Fibroblast of the aortic adventitia (primary cell): ENCODE results near the gene MICU1. TPM values are rescaled to one million over a fixed set of nuclear protein-coding genes. Genes with fewer than 3 reads are reported as not detected.
A peak's percentile ranks its signal among the peaks of the same experiment; 100 is the strongest.
"Not testable (repeated sequence)": the region's sequence is repeated elsewhere in the genome, so short reads cannot be mapped to it uniquely, and the experiment has no call there.

Experiments used
- DNase-seq: peaks from one replicate; pipeline ENCODE4 v3.0.0-alpha.2; 2010; ENCODE audit warnings: low read depth
- H3K4me3 ChIP-seq: 2 replicates; pipeline ENCODE4 v1.5.1; 2011; ENCODE audit warnings: low read depth, mild to moderate bottlenecking, control low read depth, low read length, moderate library complexity
- total RNA-seq: library from RNA; depleted of rRNA; stranded (reverse); fragments of >200 nt; gene quantifications from 2 replicates; pipeline ENCODE4 v1.2.3, GENCODE V29; 2012; ENCODE audit warnings: low replicate concordance
- TF ChIP-seq, protein P1 (sequence below): IDR thresholded peaks from 2 replicates; pipeline ENCODE4 v1.5.1; 2011; ENCODE audit warnings: mild to moderate bottlenecking, low read length, control low read depth, inconsistent platforms; ENCODE audit not compliant: insufficient read depth

MICU1 gene
- total RNA-seq, 1 donor, result 58.3 TPM

DNA sequence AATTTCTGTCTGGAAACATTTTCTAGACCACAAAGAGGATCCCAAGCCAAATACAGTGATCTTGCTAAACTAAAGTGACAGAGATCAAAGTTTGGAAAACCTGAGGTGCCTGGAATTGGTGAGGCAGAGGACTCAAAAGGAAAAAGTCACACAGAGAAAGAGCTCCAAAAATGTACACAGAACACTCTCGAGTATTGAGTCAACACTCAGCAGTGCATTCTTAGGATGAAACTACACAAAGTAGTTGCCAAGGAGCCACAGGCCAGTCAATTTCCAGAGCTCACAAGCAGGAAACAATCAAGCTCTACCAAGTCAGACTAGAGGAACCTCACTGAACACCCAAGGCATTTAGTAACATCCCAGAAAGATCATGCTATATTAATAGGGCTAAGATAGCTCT lies 61.3 kb downstream of the MICU1 start:
- DNase-seq, result peak; percentile 76
- TF ChIP-seq, protein P1, sequence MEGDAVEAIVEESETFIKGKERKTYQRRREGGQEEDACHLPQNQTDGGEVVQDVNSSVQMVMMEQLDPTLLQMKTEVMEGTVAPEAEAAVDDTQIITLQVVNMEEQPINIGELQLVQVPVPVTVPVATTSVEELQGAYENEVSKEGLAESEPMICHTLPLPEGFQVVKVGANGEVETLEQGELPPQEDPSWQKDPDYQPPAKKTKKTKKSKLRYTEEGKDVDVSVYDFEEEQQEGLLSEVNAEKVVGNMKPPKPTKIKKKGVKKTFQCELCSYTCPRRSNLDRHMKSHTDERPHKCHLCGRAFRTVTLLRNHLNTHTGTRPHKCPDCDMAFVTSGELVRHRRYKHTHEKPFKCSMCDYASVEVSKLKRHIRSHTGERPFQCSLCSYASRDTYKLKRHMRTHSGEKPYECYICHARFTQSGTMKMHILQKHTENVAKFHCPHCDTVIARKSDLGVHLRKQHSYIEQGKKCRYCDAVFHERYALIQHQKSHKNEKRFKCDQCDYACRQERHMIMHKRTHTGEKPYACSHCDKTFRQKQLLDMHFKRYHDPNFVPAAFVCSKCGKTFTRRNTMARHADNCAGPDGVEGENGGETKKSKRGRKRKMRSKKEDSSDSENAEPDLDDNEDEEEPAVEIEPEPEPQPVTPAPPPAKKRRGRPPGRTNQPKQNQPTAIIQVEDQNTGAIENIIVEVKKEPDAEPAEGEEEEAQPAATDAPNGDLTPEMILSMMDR, result no peak
- H3K4me3 ChIP-seq, result no peak overlapping the region

DNA sequence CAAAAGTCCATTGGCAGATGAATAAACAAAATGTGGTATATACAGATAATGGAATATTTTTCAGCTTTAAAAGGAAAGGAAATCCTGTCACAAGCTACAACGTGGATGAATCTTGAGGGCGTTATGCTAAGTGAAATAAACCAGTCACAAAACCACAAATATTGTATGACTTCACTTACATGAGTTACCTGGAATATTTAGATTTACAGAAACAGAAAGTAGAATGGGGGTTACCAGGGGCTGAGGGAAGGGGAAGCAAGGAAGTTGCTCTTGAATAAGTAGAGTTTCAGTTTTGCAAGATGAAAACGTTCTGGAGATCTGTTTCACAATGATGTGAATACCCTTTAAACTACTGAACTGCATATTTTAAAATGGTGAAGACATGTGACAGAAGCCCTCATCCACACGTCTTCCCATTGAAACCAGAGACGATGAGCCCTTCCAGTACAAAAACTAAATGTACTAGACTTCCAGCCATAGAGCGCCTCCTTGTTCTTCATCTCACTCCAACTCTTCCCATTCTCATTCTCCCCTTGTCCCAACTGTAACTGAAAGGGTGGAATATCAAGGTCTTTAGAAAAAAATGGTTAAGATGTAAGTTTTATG lies 62.4 kb downstream of the MICU1 start:
- no peak overlapping the region for H3K4me3 ChIP-seq
- TF ChIP-seq, protein P1, result no peak
- DNase-seq, result no peak

DNA sequence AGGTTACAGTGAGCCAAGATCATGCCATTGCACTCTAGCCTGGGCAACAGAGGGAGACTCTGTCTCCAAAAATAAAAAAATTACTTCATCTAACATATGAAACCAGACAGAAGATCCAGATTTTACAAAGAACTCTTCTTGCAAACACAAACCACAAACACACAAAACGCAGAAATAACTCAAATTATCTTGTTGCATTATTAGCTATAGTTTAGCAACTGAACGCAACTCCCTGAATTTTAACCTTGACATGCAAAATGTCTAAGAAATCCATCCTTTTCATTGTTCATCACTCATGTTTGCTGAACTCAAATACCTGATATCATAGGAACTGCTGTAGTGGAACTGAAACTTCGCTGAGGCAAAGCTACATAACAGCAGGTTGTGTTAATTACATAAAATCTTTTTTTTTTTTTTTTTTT lies 64.1 kb downstream of the MICU1 start:
- TF ChIP-seq, protein P1, result no peak
- H3K4me3 ChIP-seq, result no peak overlapping the region
- DNase-seq, result no peak

DNA sequence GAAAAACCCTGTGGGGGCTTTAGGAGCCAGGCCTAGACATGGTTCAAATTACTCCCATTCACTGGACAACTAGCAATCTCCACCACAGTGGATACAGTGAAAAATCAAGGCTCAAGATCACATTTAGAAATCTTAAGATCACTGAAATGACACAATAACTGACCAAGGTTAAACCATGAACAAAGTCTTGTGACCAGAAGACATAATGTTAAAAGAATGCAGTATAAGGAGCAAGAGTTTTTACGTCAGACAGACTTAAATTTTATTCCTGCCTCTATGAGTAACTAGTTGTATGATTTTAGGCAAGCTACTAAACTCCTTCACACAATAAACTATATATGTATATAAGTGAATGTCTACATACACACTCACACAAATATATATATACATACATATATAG lies 68.5 kb downstream of the MICU1 start:
- TF ChIP-seq, protein P1, result no peak
- peak; percentile 65 for DNase-seq

DNA sequence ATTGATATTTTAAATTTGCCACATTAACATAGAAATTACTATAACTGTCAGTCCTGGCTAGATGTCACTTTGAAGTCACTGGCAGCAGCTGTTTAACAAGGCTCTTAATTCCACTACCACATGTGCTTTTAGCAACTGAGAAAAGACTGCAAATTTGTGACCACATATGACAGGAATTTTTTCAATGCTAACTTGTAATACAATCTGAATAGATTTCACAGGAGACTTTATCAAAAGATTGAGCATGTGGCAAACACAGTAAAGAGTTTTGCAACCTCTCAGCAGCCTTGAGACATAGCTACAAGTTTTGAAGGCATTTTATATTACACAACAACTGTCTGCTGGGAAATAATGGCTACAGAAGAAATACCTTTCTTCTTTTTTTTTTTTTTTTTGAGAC lies 73.0 kb downstream of the MICU1 start:
- peak; percentile 93 for DNase-seq

More for the DNA sequence above, 68.5 kb downstream of the MICU1 start:
- no peak overlapping the region for H3K4me3 ChIP-seq

DNA sequence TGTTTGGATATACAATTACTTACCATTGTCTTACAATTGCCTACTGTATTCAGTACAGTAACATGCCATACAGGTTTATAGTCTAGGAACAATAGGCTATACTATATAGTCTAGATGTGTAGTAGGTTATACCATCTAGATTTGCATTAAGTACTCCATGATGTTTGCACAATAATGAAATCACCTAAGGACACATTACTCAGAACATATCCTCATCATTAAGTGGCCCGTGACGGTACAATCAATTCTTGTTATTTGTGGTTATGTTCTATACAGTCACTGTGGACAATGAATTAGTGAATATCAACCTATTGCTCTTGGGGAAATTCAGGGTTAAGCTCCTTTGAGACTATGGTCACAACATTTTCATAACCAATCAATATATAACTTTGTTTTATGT lies 75.6 kb downstream of the MICU1 start:
- TF ChIP-seq, protein P1, result no peak

More for the DNA sequence above, 73.0 kb downstream of the MICU1 start:
- H3K4me3 ChIP-seq, result no peak overlapping the region
- TF ChIP-seq, protein P1, result no peak

DNA sequence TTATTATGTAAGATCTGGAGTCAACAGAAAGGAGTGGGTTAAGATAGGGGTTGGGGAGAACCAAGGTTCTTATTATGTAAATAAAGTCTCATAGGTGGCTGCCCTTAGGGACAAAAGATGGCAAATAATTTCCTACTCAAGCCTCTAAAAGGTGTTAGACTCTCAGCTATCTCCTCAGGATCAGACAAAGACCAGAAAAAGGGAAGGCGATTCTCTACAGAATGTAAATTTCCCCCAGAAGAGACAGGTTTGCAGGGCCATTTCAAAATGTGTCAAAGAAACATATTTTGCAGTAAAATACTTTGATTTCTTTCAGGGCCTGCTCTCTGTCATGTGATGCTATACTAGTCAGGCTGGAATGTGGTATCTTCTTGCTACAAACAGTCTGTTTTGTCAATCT lies 80.3 kb downstream of the MICU1 start:
- TF ChIP-seq, protein P1, result no peak
- no peak overlapping the region for H3K4me3 ChIP-seq
- DNase-seq, result no peak

More for the DNA sequence above, 75.6 kb downstream of the MICU1 start:
- no peak overlapping the region for H3K4me3 ChIP-seq
- DNase-seq, result no peak

DNA sequence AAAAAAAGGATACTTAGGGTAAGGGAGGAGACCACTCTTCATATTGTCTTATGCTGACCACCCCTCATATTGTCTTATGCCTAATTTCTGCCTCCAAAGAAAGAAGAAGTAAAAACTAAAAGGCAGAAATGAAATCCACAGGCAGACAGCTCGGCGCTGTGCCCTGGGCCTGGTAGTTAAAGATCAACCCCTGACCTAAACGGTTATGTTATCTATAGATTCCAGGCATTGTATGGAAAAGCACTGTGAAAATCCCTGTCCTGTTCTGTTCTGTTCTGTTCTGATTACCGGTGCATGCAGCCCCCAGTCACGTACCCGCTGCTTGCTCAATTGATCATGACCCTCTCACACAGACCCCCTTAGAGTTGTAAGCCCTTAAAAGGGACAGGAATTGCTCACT lies 82.0 kb downstream of the MICU1 start:
- DNase-seq, H3K4me3 ChIP-seq: not testable (repeated sequence)
